ENCODE results near the gene POLRMT.

Gene POLRMT

GRCh38 chr19:680287-681028 lies 47.1 kb upstream of the POLRMT start (continued):
- TF ChIP-seq, protein P1, sequence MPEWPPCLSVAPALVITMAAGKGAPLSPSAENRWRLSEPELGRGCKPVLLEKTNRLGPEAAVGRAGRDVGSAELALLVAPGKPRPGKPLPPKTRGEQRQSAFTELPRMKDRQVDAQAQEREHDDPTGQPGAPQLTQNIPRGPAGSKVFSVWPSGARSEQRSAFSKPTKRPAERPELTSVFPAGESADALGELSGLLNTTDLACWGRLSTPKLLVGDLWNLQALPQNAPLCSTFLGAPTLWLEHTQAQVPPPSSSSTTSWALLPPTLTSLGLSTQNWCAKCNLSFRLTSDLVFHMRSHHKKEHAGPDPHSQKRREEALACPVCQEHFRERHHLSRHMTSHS (tag by site-specific recombination; IDR thresholded peaks at IDR 0.05), result no peak
- no peak for TF ChIP-seq ZNF473 (tag by site-specific recombination; IDR thresholded peaks at IDR 0.05)
- no peak for TF ChIP-seq ZNF266 (tag by site-specific recombination; IDR thresholded peaks at IDR 0.05; ENCODE audit: low read depth)
- TF ChIP-seq ZNF169 (tag by site-specific recombination; IDR thresholded peaks at IDR 0.05), result no peak
- no peak for TF ChIP-seq INSM2 (tag by site-specific recombination; IDR thresholded peaks at IDR 0.05)
- TF ChIP-seq ZNF155 (tag by site-specific recombination; IDR thresholded peaks at IDR 0.05), result no peak
- no peak for TF ChIP-seq ZBTB20 (tag by site-specific recombination; IDR thresholded peaks at IDR 0.05)
- peak; percentile 78 for TF ChIP-seq ZFHX2 (tag by site-specific recombination; conservative IDR thresholded peaks at IDR 0.05)
- TF ChIP-seq ZNF701 (tag by site-specific recombination; IDR thresholded peaks at IDR 0.05), result no peak
- no peak for TF ChIP-seq ZNF621 (tag by site-specific recombination; IDR thresholded peaks at IDR 0.05)
- TF ChIP-seq ZNF10 (tag by site-specific recombination; IDR thresholded peaks at IDR 0.05), result no peak
- no peak for TF ChIP-seq ZNF112 (tag by site-specific recombination; IDR thresholded peaks at IDR 0.05)
- no peak for TF ChIP-seq ZSCAN23 (tag by site-specific recombination; IDR thresholded peaks at IDR 0.05)
- TF ChIP-seq ZNF639 (tag by site-specific recombination; IDR thresholded peaks at IDR 0.05), result no peak
- no peak for TF ChIP-seq ZNF214 (tag by site-specific recombination; IDR thresholded peaks at IDR 0.05; ENCODE audit: borderline replicate concordance)
- TF ChIP-seq ZNF398 (tag by site-specific recombination; IDR thresholded peaks at IDR 0.05), result no peak
- no peak for TF ChIP-seq ZNF211 (tag by site-specific recombination; IDR thresholded peaks at IDR 0.05; ENCODE audit: low read depth)
- TF ChIP-seq ZNF660 (tag by site-specific recombination; IDR thresholded peaks at IDR 0.05), result peak; percentile 44; the same call in 1 of the 2 replicates
- no peak for TF ChIP-seq MYNN (tag by site-specific recombination; IDR thresholded peaks at IDR 0.05; ENCODE audit: borderline replicate concordance)
- no peak for TF ChIP-seq MEIS1 (CRISPR knock-in tag; IDR thresholded peaks at IDR 0.05; ENCODE audit: borderline replicate concordance)
- no peak for TF ChIP-seq PRDM4 (tag by site-specific recombination; IDR thresholded peaks at IDR 0.05)
- no peak for TF ChIP-seq ZNF501 (tag by site-specific recombination; IDR thresholded peaks at IDR 0.05)
- TF ChIP-seq ZNF274 (IDR thresholded peaks at IDR 0.05; ENCODE audit: low read length), result no peak
- no peak for TF ChIP-seq ZNF274 (tag by site-specific recombination; IDR thresholded peaks at IDR 0.05; ENCODE audit: borderline replicate concordance)
- TF ChIP-seq ZNF23 (tag by site-specific recombination; IDR thresholded peaks at IDR 0.05; ENCODE audit: borderline replicate concordance), result no peak
- TF ChIP-seq, protein P2, sequence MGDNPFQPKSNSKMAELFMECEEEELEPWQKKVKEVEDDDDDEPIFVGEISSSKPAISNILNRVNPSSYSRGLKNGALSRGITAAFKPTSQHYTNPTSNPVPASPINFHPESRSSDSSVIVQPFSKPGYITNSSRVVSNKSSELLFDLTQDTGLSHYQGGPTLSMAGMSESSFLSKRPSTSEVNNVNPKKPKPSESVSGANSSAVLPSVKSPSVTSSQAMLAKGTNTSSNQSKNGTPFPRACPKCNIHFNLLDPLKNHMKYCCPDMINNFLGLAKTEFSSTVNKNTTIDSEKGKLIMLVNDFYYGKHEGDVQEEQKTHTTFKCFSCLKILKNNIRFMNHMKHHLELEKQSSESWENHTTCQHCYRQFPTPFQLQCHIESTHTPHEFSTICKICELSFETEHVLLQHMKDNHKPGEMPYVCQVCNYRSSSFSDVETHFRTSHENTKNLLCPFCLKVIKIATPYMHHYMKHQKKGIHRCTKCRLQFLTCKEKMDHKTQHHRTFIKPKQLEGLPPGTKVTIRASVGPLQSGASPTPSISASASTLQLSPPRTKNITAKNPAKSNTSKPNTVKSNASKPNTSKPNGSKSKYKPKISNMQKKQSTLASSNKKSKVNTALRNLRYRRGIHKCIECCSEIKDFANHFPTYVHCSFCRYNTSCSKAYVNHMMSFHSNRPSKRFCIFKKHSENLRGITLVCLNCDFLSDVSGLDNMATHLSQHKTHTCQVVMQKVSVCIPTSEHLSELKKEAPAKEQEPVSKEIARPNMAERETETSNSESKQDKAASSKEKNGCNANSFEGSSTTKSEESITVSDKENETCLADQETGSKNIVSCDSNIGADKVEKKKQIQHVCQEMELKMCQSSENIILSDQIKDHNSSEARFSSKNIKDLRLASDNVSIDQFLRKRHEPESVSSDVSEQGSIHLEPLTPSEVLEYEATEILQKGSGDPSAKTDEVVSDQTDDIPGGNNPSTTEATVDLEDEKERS (tag by site-specific recombination; IDR thresholded peaks at IDR 0.05), result no peak
- no peak for TF ChIP-seq ZNF292 (tag by site-specific recombination; IDR thresholded peaks at IDR 0.05; ENCODE audit: borderline replicate concordance, low read depth)
- TF ChIP-seq KLF9 (tag by site-specific recombination; IDR thresholded peaks at IDR 0.05; ENCODE audit: low read depth), result peak; percentile 97
